Lung (tissue), 12 donors: Measurements from ENCODE around the gene SPSB1. TPM values are rescaled to one million over a fixed set of nuclear protein-coding genes. Genes with fewer than 3 reads are reported as not detected.

Experiments used
- ATAC-seq: fragments of 200-7000 bp; cut with Tn5 transposase; one replicate; pipeline ENCODE4 v1.9.1; 2020; ENCODE audit warnings: moderate number of reproducible peaks; ENCODE audit not compliant: insufficient read depth, low FRiP score
- DNase-seq, 3 donors: peaks; one replicate each; pipeline ENCODE4 v3.0.0-alpha.2; 2013 to 2017
- H3K27ac ChIP-seq, 2 donors: one replicate each; pipeline ENCODE4 v1.5.1; 2013; ENCODE audit warnings: mild to moderate bottlenecking in 2 of 2, moderate library complexity in 2 of 2, control low read depth in 1 of 2, inconsistent platforms in 1 of 2, low read depth in 1 of 2, low read length in 1 of 2
- H3K27me3 ChIP-seq, 3 donors: one replicate each; pipeline ENCODE4 v1.5.1; 2013; ENCODE audit warnings: low read length in 2 of 3; ENCODE audit not compliant: control insufficient read depth in 3 of 3, insufficient read depth in 3 of 3
- H3K36me3 ChIP-seq, 4 donors: one replicate each; pipeline ENCODE4 v1.5.1; 2013; ENCODE audit warnings: low read length in 4 of 4, mild to moderate bottlenecking in 1 of 4, moderate library complexity in 1 of 4; ENCODE audit not compliant: control insufficient read depth in 4 of 4, insufficient read depth in 4 of 4
- H3K4me1 ChIP-seq, 5 donors: one replicate each; pipeline ENCODE4 v1.5.1; 2013; ENCODE audit warnings: low read length in 5 of 5, mild to moderate bottlenecking in 2 of 5, moderate library complexity in 1 of 5; ENCODE audit not compliant: control insufficient read depth in 5 of 5, insufficient read depth in 5 of 5
- H3K4me3 ChIP-seq: one replicate; pipeline ENCODE4 v1.5.1; 2013; ENCODE audit warnings: mild to moderate bottlenecking, control low read depth, moderate library complexity
- H3K9ac ChIP-seq, 2 donors: one replicate each; pipeline ENCODE4 v1.5.1; 2013; ENCODE audit warnings: low read length in 2 of 2, control low read depth in 1 of 2; ENCODE audit not compliant: insufficient read depth in 1 of 2
- H3K9me3 ChIP-seq, 4 donors: one replicate each; pipeline ENCODE4 v1.5.1; 2013; ENCODE audit warnings: low read length in 3 of 4, mild to moderate bottlenecking in 1 of 4, moderate library complexity in 1 of 4; ENCODE audit not compliant: control insufficient read depth in 4 of 4, insufficient read depth in 3 of 4
- CTCF ChIP-seq: IDR thresholded peaks from 2 replicates; pipeline ENCODE4 v1.5.1; 2012; ENCODE audit warnings: mild to moderate bottlenecking; ENCODE audit errors: control extremely low read depth, extremely low read depth
- WGBS, 2 donors: extraction: QIAGEN DNeasy Blood & Tissue Kit; methylation state at CpG; one replicate each; pipeline ENCODE4 v1.1.7; 2013; 5-methylcytosine and 5-hydroxymethylcytosine counted together
- polyA plus RNA-seq, 2 donors: library from polyadenylated mRNA; stranded (reverse); fragments of 200-250 nt; gene quantifications; one replicate each; pipeline ENCODE4 v1.2.1, GENCODE V29; 2013
- total RNA-seq, 2 donors: library from RNA; depleted of rRNA in 1 of 2; stranded (reverse); fragments of >200 nt in 1 of 2; gene quantifications; one replicate each; pipeline ENCODE4 v1.2.1, GENCODE V29; 2014 to 2021
- donor health status: control.
- donor health status: control.
- donor health status: Bipolar disorder and iron deficiency.
- donor health status: healthy.
- donor health status: DM: yes; HTN: yes; CAD: no.

Gene SPSB1
- total and polyA plus RNA-seq, 4 donors, result 9.5 to 25.9 (median 21.6) TPM

DNA sequence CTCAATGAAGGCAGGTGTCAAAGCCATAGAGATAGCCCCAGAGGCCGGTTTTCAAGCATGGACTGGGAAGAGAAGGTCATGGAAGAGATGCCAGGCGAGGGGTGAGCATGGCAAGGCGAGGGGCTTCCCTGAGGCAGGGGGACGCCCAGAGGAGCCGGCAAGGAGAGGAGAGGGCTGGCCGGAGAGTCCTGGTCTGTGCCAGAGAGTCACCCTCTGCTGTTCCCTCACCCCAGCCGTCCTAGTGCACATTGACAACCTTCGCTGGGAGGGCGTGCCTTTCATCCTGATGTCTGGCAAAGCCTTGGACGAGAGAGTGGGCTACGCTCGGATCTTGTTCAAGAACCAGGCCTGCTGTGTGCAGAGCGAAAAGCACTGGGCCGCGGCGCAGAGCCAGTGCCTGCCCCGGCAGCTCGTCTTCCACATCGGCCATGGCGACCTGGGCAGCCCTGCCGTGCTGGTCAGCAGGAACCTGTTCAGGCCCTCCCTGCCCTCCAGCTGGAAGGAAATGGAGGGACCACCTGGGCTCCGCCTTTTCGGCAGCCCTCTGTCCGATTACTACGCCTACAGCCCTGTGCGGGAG lies 29.3 kb upstream of the SPSB1 start:
- H3K9me3 ChIP-seq, result no peaks in the 10 kb centered on the region
- no peak overlapping the region for H3K4me3 ChIP-seq
- peaks cover 0 to 10% (median 2%) of the 10 kb centered on the region in 5 donors for H3K4me1 ChIP-seq
- no peak for ATAC-seq
- WGBS, 2 donors, result 95 to 96% methylated on average over 26 of the region's 26 CpGs
- TF ChIP-seq CTCF, result no peak
- no peak for DNase-seq
- H3K27me3 ChIP-seq, result no peaks in the 10 kb centered on the region
- peaks cover 5 to 37% (median 14%) of the 10 kb centered on the region in 4 donors for H3K36me3 ChIP-seq
- H3K9ac ChIP-seq, result no peak overlapping the region
- no peak overlapping the region for H3K27ac ChIP-seq

- ATAC-seq (no peak), DNase-seq (no peak)
- WGBS, 2 donors, result 96 to 97% methylated on average over 50 of the region's 50 CpGs
- TF ChIP-seq CTCF, result no peak
- Histone ChIP-seq H3K9me3 (no peaks in the 10 kb centered on the region), H3K4me1 (peaks cover 0 to 10% (median 2%) of the 10 kb centered on the region in 5 donors), H3K4me3 (no peak overlapping the region), H3K9ac (no peak overlapping the region), H3K36me3 (peaks cover 5 to 41% (median 13%) of the 10 kb centered on the region in 4 donors), H3K27me3 (no peaks in the 10 kb centered on the region), H3K27ac (no peak overlapping the region)
Observed at GRCh38 chr1:9263984-9264872, 28.5 kb upstream of the SPSB1 start.

DNA sequence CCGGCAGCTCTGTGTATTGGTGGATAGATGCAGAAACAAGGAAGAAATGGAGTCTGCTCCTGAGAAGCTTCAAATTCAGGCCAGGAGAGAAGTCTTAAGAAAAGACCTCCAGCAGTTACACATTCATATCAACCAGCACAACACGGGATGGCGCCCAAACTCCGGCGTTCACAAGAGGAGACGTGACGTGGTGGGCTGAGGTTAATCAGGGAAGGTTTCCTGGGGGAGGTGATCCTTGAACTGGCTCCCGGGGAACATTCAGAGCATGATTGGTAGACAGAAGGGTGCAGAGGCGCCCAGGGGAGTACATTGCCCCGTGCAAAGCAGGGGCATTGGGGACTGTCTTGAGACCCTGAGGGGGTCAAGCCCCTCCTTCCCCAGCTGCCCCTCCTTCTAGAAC lies 27.7 kb upstream of the SPSB1 start:
- no peak for TF ChIP-seq CTCF
- ATAC-seq, result no peak
- Histone ChIP-seq H3K27me3 (no peaks in the 10 kb centered on the region), H3K27ac (no peak overlapping the region), H3K36me3 (peaks cover 5 to 48% (median 11%) of the 10 kb centered on the region in 4 donors), H3K4me1 (peaks cover 0 to 5% (median 2%) of the 10 kb centered on the region in 5 donors), H3K4me3 (no peak overlapping the region), H3K9ac (no peak overlapping the region), H3K9me3 (no peaks in the 10 kb centered on the region)
- 94 to 95% methylated on average over 10 of the region's 10 CpGs for WGBS, 2 donors
- DNase-seq, result no peak
